GM23338 (cell line): ENCODE results near the gene DMD. TPM values are rescaled to one million over a fixed set of nuclear protein-coding genes. Genes with fewer than 3 reads are reported as not detected.

Experiments used
- ATAC-seq: fragments of 200-7000 bp; cut with Tn5 transposase; 3 replicates; pipeline ENCODE4 v1.9.1; 2020
- DNase-seq: peaks from one replicate; pipeline ENCODE4 v3.0.0-alpha.2; 2015; ENCODE audit warnings: low spot score
- H2AFZ ChIP-seq: fragments of 200-600 bp; sonication (generic); 2 replicates; pipeline ENCODE4 v1.8.0; 2016; ENCODE audit warnings: antibody characterized with exemption, mild to moderate bottlenecking, moderate library complexity
- H3F3A ChIP-seq: fragments of 200-600 bp; sonication (generic); replicated peaks from 2 replicates; pipeline ENCODE4 v1.8.0; 2017; ENCODE audit warnings: antibody characterized with exemption, mixed run types, low read depth
- H3K27ac ChIP-seq: fragments of 200-600 bp; sonication (generic); 2 replicates; pipeline ENCODE4 v1.6.1; 2016; ENCODE audit warnings: low read depth
- H3K27me3 ChIP-seq: fragments of 200-600 bp; sonication (generic); 2 replicates; pipeline ENCODE4 v1.8.0; 2016; ENCODE audit warnings: mild to moderate bottlenecking, mixed run types, moderate library complexity; ENCODE audit not compliant: insufficient read depth
- H3K36me3 ChIP-seq: fragments of 200-600 bp; sonication (generic); 2 replicates; pipeline ENCODE4 v1.8.0; 2016; ENCODE audit warnings: mild to moderate bottlenecking; ENCODE audit not compliant: insufficient read depth
- H3K4me1 ChIP-seq: fragments of 200-600 bp; sonication (generic); 2 replicates; pipeline ENCODE4 v1.8.0; 2016; ENCODE audit warnings: mild to moderate bottlenecking, moderate library complexity; ENCODE audit not compliant: insufficient read depth
- H3K4me2 ChIP-seq: fragments of 200-600 bp; sonication (generic); 2 replicates; pipeline ENCODE4 v1.7.1; 2017; ENCODE audit warnings: mixed run types
- H3K4me3 ChIP-seq: fragments of 200-600 bp; sonication (generic); 2 replicates; pipeline ENCODE4 v1.6.1; 2016; ENCODE audit warnings: mixed run types
- H3K79me2 ChIP-seq: fragments of 200-600 bp; sonication (generic); replicated peaks from 2 replicates; pipeline ENCODE4 v1.8.0; 2017; ENCODE audit warnings: mild to moderate bottlenecking; ENCODE audit not compliant: insufficient read depth
- H3K9me2 ChIP-seq: fragments of 200-600 bp; sonication (generic); 2 replicates; pipeline ENCODE4 v1.8.0; 2017; ENCODE audit not compliant: insufficient read depth
- H4K20me1 ChIP-seq: fragments of 200-600 bp; sonication (generic); replicated peaks from 2 replicates; pipeline ENCODE4 v1.8.0; 2017; ENCODE audit warnings: mild to moderate bottlenecking; ENCODE audit not compliant: insufficient read depth
- H3K27ac Mint-ChIP-seq: 2 replicates; pipeline ENCODE4 v1.8.0; 2020; ENCODE audit warnings: inconsistent platforms, mild to moderate bottlenecking, moderate library complexity, mixed read lengths
- H3K27me3 Mint-ChIP-seq: 3 replicates; pipeline ENCODE4 v1.8.0; 2022; ENCODE audit warnings: low read depth, mild to moderate bottlenecking, moderate library complexity, mixed read lengths, inconsistent platforms; ENCODE audit not compliant: insufficient read depth, poor library complexity
- H3K36me3 Mint-ChIP-seq: 3 replicates; pipeline ENCODE4 v1.8.0; 2021; ENCODE audit warnings: low read depth, mild to moderate bottlenecking, inconsistent platforms, moderate library complexity, mixed read lengths
- H3K4me1 Mint-ChIP-seq: 3 replicates; pipeline ENCODE4 v1.8.0; 2020; ENCODE audit warnings: mild to moderate bottlenecking, inconsistent platforms, mixed read lengths
- H3K4me3 Mint-ChIP-seq: 3 replicates; pipeline ENCODE4 v1.8.0; 2021; ENCODE audit warnings: moderate library complexity, mild to moderate bottlenecking, inconsistent platforms, mixed read lengths
- H3K9me3 Mint-ChIP-seq: 3 replicates; pipeline ENCODE4 v1.8.0; 2020; ENCODE audit warnings: moderate library complexity, mild to moderate bottlenecking, inconsistent platforms, mixed read lengths
- CREB1 ChIP-seq: fragments of 250-450 bp; sonication (Bioruptor Pico); IDR thresholded peaks from 2 replicates; pipeline ENCODE4 v1.5.0; 2020; ENCODE audit warnings: low read depth, mild to moderate bottlenecking, moderate library complexity
- CTCF ChIP-seq, 2 experiments: fragments of 200-600 bp in 1 of 2; sonication (generic) in 1 of 2; conservative IDR thresholded peaks; 2 replicates each; pipeline versions ENCODE4 v1.5.1 to v1.6.1; 2016 to 2017; ENCODE audit warnings: antibody characterized with exemption in 2 of 2, low read depth in 2 of 2, mild to moderate bottlenecking in 2 of 2, moderate library complexity in 1 of 2
- ETS1 ChIP-seq: IDR thresholded peaks from 2 replicates; pipeline ENCODE4 v1.6.1; 2016; ENCODE audit warnings: antibody characterized with exemption
- EZH2 ChIP-seq: fragments of 200-600 bp; sonication (generic); IDR thresholded peaks from one replicate; pipeline ENCODE4 v1.8.0; 2017; ENCODE audit warnings: antibody characterized with exemption, mild to moderate bottlenecking, low read depth; ENCODE audit not compliant: unreplicated experiment
- EZH2phosphoT487 ChIP-seq: fragments of 200-600 bp; sonication (generic); IDR thresholded peaks from one replicate; pipeline ENCODE4 v1.8.1; 2018; ENCODE audit warnings: antibody characterized with exemption; ENCODE audit not compliant: unreplicated experiment
- JUNB ChIP-seq: IDR thresholded peaks from one replicate; pipeline ENCODE4 v1.6.1; 2016; ENCODE audit warnings: antibody characterized with exemption; ENCODE audit not compliant: unreplicated experiment
- NANOG ChIP-seq: IDR thresholded peaks from 2 replicates; pipeline ENCODE4 v1.6.1; 2016; ENCODE audit warnings: antibody characterized with exemption, borderline replicate concordance
- REST ChIP-seq: IDR thresholded peaks from one replicate; pipeline ENCODE4 v1.6.1; 2018; ENCODE audit warnings: antibody characterized with exemption; ENCODE audit not compliant: unreplicated experiment
- STAT1 ChIP-seq: IDR thresholded peaks from one replicate; pipeline ENCODE4 v1.6.1; 2016; ENCODE audit warnings: antibody characterized with exemption; ENCODE audit not compliant: unreplicated experiment
- ZNF114 ChIP-seq: fragments of 250-450 bp; sonication (Bioruptor Pico); IDR thresholded peaks from 2 replicates; pipeline ENCODE4 v1.5.0; 2020; ENCODE audit warnings: mild to moderate bottlenecking, moderate library complexity
- polyA plus RNA-seq: library from polyadenylated mRNA; unstranded; fragments of >200 nt; fragmentation: Nextera tagmentation; extraction: Ambion mirVana; gene quantifications from 2 replicates; pipeline ENCODE4 v1.2.1, GENCODE V29; 2016
- total RNA-seq: library from RNA; depleted of rRNA; stranded (reverse); fragments of >200 nt; shearing (Covaris generic); gene quantifications from 2 replicates; pipeline ENCODE4 v1.2.3, GENCODE V29; 2014

The DMD gene
- total and polyA plus RNA-seq, 2 experiments from 2014 or later: 4.5 to 7.6 TPM

GRCh38 chrX:32678487-32678886 is 532.9 kb downstream of the DMD start:
- Histone ChIP-seq H3K27ac (no peak overlapping the region), H3K4me3 (no peak overlapping the region), H3K4me2 (no peak overlapping the region), H3K36me3 (no peaks in the 10 kb centered on the region), H2AFZ (no peak overlapping the region), H3K27me3 (no peaks in the 10 kb centered on the region), H3K79me2 (no peaks in the 10 kb centered on the region), H3K9me2 (no peaks in the 10 kb centered on the region), H3F3A (no peaks in the 10 kb centered on the region), H4K20me1 (no peaks in the 10 kb centered on the region), H3K4me1 (no peaks in the 10 kb centered on the region; the same call in 1 of the 2 replicates)
- TF ChIP-seq NANOG (no peak), EZH2phosphoT487 (no peak), REST (no peak), ETS1 (no peak), ZNF114 (CRISPR knock-in tag) (no peak), JUNB (no peak), CTCF (conservative IDR thresholded peaks at IDR 0.05; ENCODE audit: low read depth in 2 of 2) (no peak), STAT1 (no peak), EZH2 (no peak), CREB1 (CRISPR knock-in tag) (no peak)
- Mint-ChIP-seq H3K9me3 (no peaks in the 10 kb centered on the region), H3K27ac (no peak overlapping the region), H3K4me3 (no peak overlapping the region), H3K4me1 (no peaks in the 10 kb centered on the region), H3K27me3 (peaks cover 2% of the 10 kb centered on the region), H3K36me3 (no peaks in the 10 kb centered on the region)
- DNase-seq (no peak), ATAC-seq (no peak)

GRCh38 chrX:32673193-32673592 is 538.2 kb downstream of the DMD start:
- ATAC-seq (no peak), DNase-seq (peak; percentile 37)
- Mint-ChIP-seq H3K4me3 (no peak overlapping the region), H3K36me3 (no peaks in the 10 kb centered on the region), H3K4me1 (peaks cover 5% of the 10 kb centered on the region; the same call in 2 of the 3 replicates), H3K27ac (no peak overlapping the region), H3K27me3 (no peaks in the 10 kb centered on the region), H3K9me3 (no peaks in the 10 kb centered on the region)
- Histone ChIP-seq H3K4me2 (no peak overlapping the region), H3K27me3 (no peaks in the 10 kb centered on the region), H3K79me2 (no peaks in the 10 kb centered on the region), H2AFZ (no peak overlapping the region), H3K36me3 (no peaks in the 10 kb centered on the region), H3K9me2 (no peaks in the 10 kb centered on the region), H3K4me3 (no peak overlapping the region), H3K4me1 (no peaks in the 10 kb centered on the region; the same call in 1 of the 2 replicates), H3K27ac (no peak overlapping the region), H4K20me1 (no peaks in the 10 kb centered on the region), H3F3A (no peaks in the 10 kb centered on the region)
- no peak for TF ChIP-seq ZNF114 (CRISPR knock-in tag)
- peak in 1 of 2 experiments; percentile 41; a peak in 3 of 4 replicates for TF ChIP-seq CTCF (conservative IDR thresholded peaks at IDR 0.05; ENCODE audit: low read depth in 2 of 2)
